Measurements from ENCODE around the gene CNTNAP4.

Gene CNTNAP4

GRCh38 chr16:76335180-76335974 is 58.2 kb downstream of the CNTNAP4 start:
- no peaks in the 10 kb centered on the region for H3K27me3 ChIP-seq (ENCODE audit: control insufficient read depth, low read length)
- no peaks in the 10 kb centered on the region for H3K36me3 ChIP-seq (ENCODE audit: control insufficient read depth, low read length)
- no peaks in the 10 kb centered on the region for H3K4me1 ChIP-seq (ENCODE audit: control insufficient read depth, low read length)
- no peak overlapping the region for H3K4me2 ChIP-seq (ENCODE audit: low read length)
- no peak for TF ChIP-seq EZH2phosphoT487 (IDR thresholded peaks at IDR 0.05; ENCODE audit: borderline replicate concordance, low read length)
- TF ChIP-seq CTCF (IDR thresholded peaks at IDR 0.05; ENCODE audit: low read depth, low read length, poor library complexity, severe bottlenecking), result no peak
- H3F3A ChIP-seq (ENCODE audit: control insufficient read depth, insufficient read depth), result no peaks in the 10 kb centered on the region
- H3K27ac ChIP-seq (ENCODE audit: low read depth, low read length), result no peak overlapping the region
- no peaks in the 10 kb centered on the region for H3K9me2 ChIP-seq (replicated peaks; ENCODE audit: control insufficient read depth, low read length)
- H3K79me2 ChIP-seq (ENCODE audit: control insufficient read depth, low read length), result no peaks in the 10 kb centered on the region
- H3K4me3 ChIP-seq (ENCODE audit: low read length), result no peak overlapping the region
- H4K20me1 ChIP-seq (ENCODE audit: control insufficient read depth, insufficient read depth, low read depth, low read length), result no peaks in the 10 kb centered on the region
- H3K9me3 ChIP-seq (ENCODE audit: control insufficient read depth, insufficient read depth, low read length), result no peaks in the 10 kb centered on the region

GRCh38 chr16:76336112-76336511 is 58.9 kb downstream of the CNTNAP4 start:
- H3K4me3 ChIP-seq (ENCODE audit: low read length), result no peak overlapping the region
- no peak overlapping the region for H3K4me2 ChIP-seq (ENCODE audit: low read length)
- no peaks in the 10 kb centered on the region for H3K27me3 ChIP-seq (ENCODE audit: control insufficient read depth, low read length)
- no peaks in the 10 kb centered on the region for H3K79me2 ChIP-seq (ENCODE audit: control insufficient read depth, low read length)
- no peaks in the 10 kb centered on the region for H3K4me1 ChIP-seq (ENCODE audit: control insufficient read depth, low read length)
- no peak overlapping the region for H3K27ac ChIP-seq (ENCODE audit: low read depth, low read length)
- H3K36me3 ChIP-seq (ENCODE audit: control insufficient read depth, low read length), result no peaks in the 10 kb centered on the region
- no peaks in the 10 kb centered on the region for H3K9me3 ChIP-seq (ENCODE audit: control insufficient read depth, insufficient read depth, low read length)
- no peak for TF ChIP-seq EZH2phosphoT487 (IDR thresholded peaks at IDR 0.05; ENCODE audit: borderline replicate concordance, low read length)
- no peaks in the 10 kb centered on the region for H3F3A ChIP-seq (ENCODE audit: control insufficient read depth, insufficient read depth)
- H4K20me1 ChIP-seq (ENCODE audit: control insufficient read depth, insufficient read depth, low read depth, low read length), result no peaks in the 10 kb centered on the region
- no peaks in the 10 kb centered on the region for H3K9me2 ChIP-seq (replicated peaks; ENCODE audit: control insufficient read depth, low read length)

GRCh38 chr16:76338472-76338871 is 61.3 kb downstream of the CNTNAP4 start:
- no peaks in the 10 kb centered on the region for H3F3A ChIP-seq (ENCODE audit: control insufficient read depth, insufficient read depth)
- no peak overlapping the region for H3K27ac ChIP-seq (ENCODE audit: low read depth, low read length)
- H3K79me2 ChIP-seq (ENCODE audit: control insufficient read depth, low read length), result no peaks in the 10 kb centered on the region
- H3K36me3 ChIP-seq (ENCODE audit: control insufficient read depth, low read length), result no peaks in the 10 kb centered on the region
- no peak overlapping the region for H3K4me3 ChIP-seq (ENCODE audit: low read length)
- H4K20me1 ChIP-seq (ENCODE audit: control insufficient read depth, insufficient read depth, low read depth, low read length), result no peaks in the 10 kb centered on the region
- no peaks in the 10 kb centered on the region for H3K9me2 ChIP-seq (replicated peaks; ENCODE audit: control insufficient read depth, low read length)
- no peaks in the 10 kb centered on the region for H3K27me3 ChIP-seq (ENCODE audit: control insufficient read depth, low read length)
- H3K9me3 ChIP-seq (ENCODE audit: control insufficient read depth, insufficient read depth, low read length), result no peaks in the 10 kb centered on the region
- H3K4me1 ChIP-seq (ENCODE audit: control insufficient read depth, low read length), result no peaks in the 10 kb centered on the region
- TF ChIP-seq EZH2phosphoT487 (IDR thresholded peaks at IDR 0.05; ENCODE audit: borderline replicate concordance, low read length), result no peak
- TF ChIP-seq CTCF (IDR thresholded peaks at IDR 0.05; ENCODE audit: low read depth, low read length, poor library complexity, severe bottlenecking), result no peak
- H3K4me2 ChIP-seq (ENCODE audit: low read length), result no peak overlapping the region

- Histone ChIP-seq H3K27me3 (ENCODE audit: control insufficient read depth, low read length) (no peaks in the 10 kb centered on the region), H3K36me3 (ENCODE audit: control insufficient read depth, low read length) (no peaks in the 10 kb centered on the region), H3K27ac (ENCODE audit: low read depth, low read length) (no peak overlapping the region), H3K4me1 (ENCODE audit: control insufficient read depth, low read length) (no peaks in the 10 kb centered on the region), H3K4me2 (ENCODE audit: low read length) (no peak overlapping the region), H3K9me3 (ENCODE audit: control insufficient read depth, insufficient read depth, low read length) (no peaks in the 10 kb centered on the region; the same call in 1 of the 2 replicates), H3K79me2 (ENCODE audit: control insufficient read depth, low read length) (no peaks in the 10 kb centered on the region), H3K4me3 (ENCODE audit: low read length) (no peak overlapping the region), H3F3A (ENCODE audit: control insufficient read depth, insufficient read depth) (no peaks in the 10 kb centered on the region), H3K9me2 (replicated peaks; ENCODE audit: control insufficient read depth, low read length) (no peaks in the 10 kb centered on the region), H4K20me1 (ENCODE audit: control insufficient read depth, insufficient read depth, low read depth, low read length) (no peaks in the 10 kb centered on the region)
- no peak for TF ChIP-seq EZH2phosphoT487 (IDR thresholded peaks at IDR 0.05; ENCODE audit: borderline replicate concordance, low read length)
- no peak for TF ChIP-seq CTCF (IDR thresholded peaks at IDR 0.05; ENCODE audit: low read depth, low read length, poor library complexity, severe bottlenecking)
These were observed 66.6 kb downstream of the CNTNAP4 start for GRCh38 chr16:76343769-76344168.
